Chondrocyte (in vitro differentiated cells): Measurements from ENCODE around the gene UCP3. TPM values are rescaled to one million over a fixed set of nuclear protein-coding genes. Genes with fewer than 3 reads are reported as not detected.
A peak's percentile ranks its signal among the peaks of the same experiment; 100 is the strongest.

ENCODE experiments used
- DNase-seq: peaks from one replicate; pipeline ENCODE4 v3.0.0; 2021; ENCODE audit warnings: mixed read lengths, low spot score
- H3K27ac Mint-ChIP-seq: one replicate; pipeline ENCODE4 v1.8.0; 2021; ENCODE audit warnings: mild to moderate bottlenecking, moderate library complexity, mixed read lengths; ENCODE audit not compliant: unreplicated experiment
- H3K27me3 Mint-ChIP-seq: 2 replicates; pipeline ENCODE4 v1.8.0; 2021; ENCODE audit warnings: low read depth, mixed read lengths
- H3K36me3 Mint-ChIP-seq: 2 replicates; pipeline ENCODE4 v1.8.0; 2021; ENCODE audit warnings: low read depth, mixed read lengths
- H3K4me1 Mint-ChIP-seq: 2 replicates; pipeline ENCODE4 v1.8.0; 2021; ENCODE audit warnings: low read depth, mild to moderate bottlenecking, mixed read lengths
- H3K4me3 Mint-ChIP-seq: one replicate; pipeline ENCODE4 v1.8.0; 2021; ENCODE audit warnings: mild to moderate bottlenecking, moderate library complexity, mixed read lengths; ENCODE audit not compliant: unreplicated experiment
- H3K9me3 Mint-ChIP-seq: 2 replicates; pipeline ENCODE4 v1.8.0; 2021; ENCODE audit warnings: low read depth, mixed read lengths
- total RNA-seq: library from RNA; stranded (reverse); gene quantifications from 3 replicates; pipeline ENCODE4 v1.2.1, GENCODE V29; 2021
- TF ChIP-seq, protein P1 (sequence below): fragments of 200-600 bp; sonication (generic); IDR thresholded peaks from 2 replicates; pipeline ENCODE4 v1.5.0; 2021; ENCODE audit warnings: antibody characterized with exemption, mild to moderate bottlenecking, moderate library complexity

The UCP3 gene
- total RNA-seq, 1 donor from 2014 or later = 0.47 TPM

DNA sequence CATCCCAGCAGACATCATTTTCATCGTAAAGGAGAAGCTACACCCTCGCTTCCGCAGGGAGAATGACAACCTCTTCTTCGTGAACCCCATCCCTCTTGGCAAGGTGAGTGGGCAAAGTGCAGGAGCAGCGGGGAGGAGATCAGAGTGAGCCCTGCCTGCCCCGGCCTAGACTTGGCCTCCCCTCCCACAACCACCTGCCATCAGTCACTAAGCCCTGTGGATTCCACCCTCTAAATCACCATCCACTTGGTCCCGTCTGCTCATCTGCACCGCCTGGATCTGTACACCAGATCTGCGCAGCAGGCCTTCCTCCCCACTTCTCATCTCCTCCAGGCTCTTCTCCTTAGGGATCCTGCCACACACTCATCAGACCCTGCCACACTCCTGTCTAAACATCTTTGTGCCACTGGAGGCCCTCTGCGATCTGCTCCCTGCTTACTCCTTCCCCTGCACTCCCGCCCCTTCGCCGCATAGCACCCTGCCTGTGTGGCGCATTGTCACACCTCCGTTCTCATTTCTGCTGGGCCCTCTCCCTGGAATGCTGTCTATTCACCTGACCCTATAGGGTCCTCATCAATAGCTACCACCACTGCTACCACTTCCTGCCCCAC lies 40.4 kb downstream of the UCP3 start:
- Mint-ChIP-seq H3K9me3 (no peaks in the 10 kb centered on the region), H3K27ac (no peak overlapping the region), H3K4me1 (peaks cover 13% of the 10 kb centered on the region), H3K36me3 (no peaks in the 10 kb centered on the region), H3K4me3 (no peak overlapping the region), H3K27me3 (no peaks in the 10 kb centered on the region)
- TF ChIP-seq, protein P1, sequence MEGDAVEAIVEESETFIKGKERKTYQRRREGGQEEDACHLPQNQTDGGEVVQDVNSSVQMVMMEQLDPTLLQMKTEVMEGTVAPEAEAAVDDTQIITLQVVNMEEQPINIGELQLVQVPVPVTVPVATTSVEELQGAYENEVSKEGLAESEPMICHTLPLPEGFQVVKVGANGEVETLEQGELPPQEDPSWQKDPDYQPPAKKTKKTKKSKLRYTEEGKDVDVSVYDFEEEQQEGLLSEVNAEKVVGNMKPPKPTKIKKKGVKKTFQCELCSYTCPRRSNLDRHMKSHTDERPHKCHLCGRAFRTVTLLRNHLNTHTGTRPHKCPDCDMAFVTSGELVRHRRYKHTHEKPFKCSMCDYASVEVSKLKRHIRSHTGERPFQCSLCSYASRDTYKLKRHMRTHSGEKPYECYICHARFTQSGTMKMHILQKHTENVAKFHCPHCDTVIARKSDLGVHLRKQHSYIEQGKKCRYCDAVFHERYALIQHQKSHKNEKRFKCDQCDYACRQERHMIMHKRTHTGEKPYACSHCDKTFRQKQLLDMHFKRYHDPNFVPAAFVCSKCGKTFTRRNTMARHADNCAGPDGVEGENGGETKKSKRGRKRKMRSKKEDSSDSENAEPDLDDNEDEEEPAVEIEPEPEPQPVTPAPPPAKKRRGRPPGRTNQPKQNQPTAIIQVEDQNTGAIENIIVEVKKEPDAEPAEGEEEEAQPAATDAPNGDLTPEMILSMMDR = no peak
- no peak for DNase-seq

DNA sequence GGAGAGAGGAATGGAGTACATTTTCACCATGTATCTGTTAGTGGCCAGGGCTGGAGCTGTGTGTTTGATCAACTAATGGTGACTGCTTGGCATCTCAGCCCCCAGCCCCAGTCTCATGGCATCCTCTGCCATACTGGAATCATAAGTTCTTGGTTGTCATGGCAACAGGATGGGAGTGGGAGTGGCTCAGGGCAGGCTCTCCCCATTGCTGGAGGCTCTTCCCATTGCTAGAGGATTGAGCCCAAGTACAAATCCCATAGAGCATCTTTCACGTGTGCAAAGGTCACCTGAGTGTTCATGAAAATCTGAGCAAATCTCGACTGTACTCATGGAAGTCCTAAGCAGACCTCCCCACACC lies 43.1 kb downstream of the UCP3 start:
- H3K4me1 Mint-ChIP-seq = peaks cover 17% of the 10 kb centered on the region

DNA sequence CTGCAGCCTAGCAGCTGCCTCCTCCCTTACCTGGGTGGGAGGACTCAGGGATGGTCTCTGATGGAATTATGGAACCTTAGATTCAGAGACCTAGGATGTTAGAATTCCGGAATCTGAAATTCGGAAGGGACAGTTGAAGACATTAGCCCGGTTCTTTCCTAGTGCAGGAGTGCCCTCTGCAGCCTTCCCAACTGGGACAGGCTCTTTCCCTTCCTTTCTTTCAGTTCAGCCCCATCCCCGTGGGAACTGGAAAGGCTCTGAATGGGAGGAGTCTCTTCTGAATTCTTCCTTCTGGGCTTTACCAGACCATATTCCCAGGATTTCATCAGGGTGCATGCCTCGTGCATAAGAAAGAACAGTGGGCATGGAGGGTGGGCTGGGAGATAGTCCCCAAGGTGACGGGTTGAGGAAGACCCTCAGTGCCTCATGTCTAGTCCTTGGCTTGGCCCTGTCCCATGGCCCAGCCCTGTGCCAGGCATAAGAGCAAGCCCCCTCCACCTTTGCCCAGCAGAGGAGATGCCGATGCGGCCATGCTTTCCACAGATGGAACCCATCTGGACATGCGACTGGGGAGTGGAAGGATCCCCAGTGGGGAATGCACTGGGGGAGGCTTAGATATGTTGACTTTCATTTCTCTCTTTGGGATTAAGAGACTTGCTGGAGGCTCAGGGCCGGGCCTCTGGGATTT lies 43.7 kb downstream of the UCP3 start:
- Mint-ChIP-seq H3K36me3 (no peaks in the 10 kb centered on the region), H3K4me1 (peaks cover 17% of the 10 kb centered on the region), H3K9me3 (no peaks in the 10 kb centered on the region), H3K4me3 (no peak overlapping the region), H3K27me3 (no peaks in the 10 kb centered on the region), H3K27ac (no peak overlapping the region)
- TF ChIP-seq, protein P1 = no peak
- no peak for DNase-seq

More for the DNA sequence above, 43.1 kb downstream of the UCP3 start:
- Mint-ChIP-seq H3K4me3 (no peak overlapping the region), H3K27ac (no peak overlapping the region), H3K36me3 (no peaks in the 10 kb centered on the region), H3K9me3 (no peaks in the 10 kb centered on the region), H3K27me3 (no peaks in the 10 kb centered on the region)
- TF ChIP-seq, protein P1 = no peak
- no peak for DNase-seq

DNA sequence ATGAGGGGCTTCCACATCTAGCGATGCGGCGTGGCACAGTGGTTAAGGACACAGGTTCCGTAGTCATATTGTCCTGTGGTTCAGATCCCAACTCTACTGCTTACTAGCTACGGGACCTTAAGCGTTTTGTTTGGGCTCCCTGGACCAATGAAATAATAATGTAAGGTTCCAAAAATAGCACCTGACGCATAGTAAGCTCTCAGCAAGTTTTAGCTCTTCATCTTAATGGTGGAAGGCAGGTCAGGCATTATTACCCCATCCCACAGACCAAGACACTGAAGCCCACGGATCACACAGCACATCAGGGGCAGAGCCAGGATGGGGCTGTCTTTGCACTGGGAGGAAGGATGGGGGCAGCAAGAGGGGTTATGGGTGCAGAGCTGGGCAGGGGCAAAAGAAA lies 45.0 kb downstream of the UCP3 start:
- Mint-ChIP-seq H3K4me1 (peaks cover 17% of the 10 kb centered on the region), H3K27ac (peak overlapping the region; percentile 49), H3K9me3 (no peaks in the 10 kb centered on the region), H3K36me3 (no peaks in the 10 kb centered on the region), H3K4me3 (no peak overlapping the region), H3K27me3 (no peaks in the 10 kb centered on the region)
- DNase-seq = no peak
- TF ChIP-seq, protein P1 = no peak

DNA sequence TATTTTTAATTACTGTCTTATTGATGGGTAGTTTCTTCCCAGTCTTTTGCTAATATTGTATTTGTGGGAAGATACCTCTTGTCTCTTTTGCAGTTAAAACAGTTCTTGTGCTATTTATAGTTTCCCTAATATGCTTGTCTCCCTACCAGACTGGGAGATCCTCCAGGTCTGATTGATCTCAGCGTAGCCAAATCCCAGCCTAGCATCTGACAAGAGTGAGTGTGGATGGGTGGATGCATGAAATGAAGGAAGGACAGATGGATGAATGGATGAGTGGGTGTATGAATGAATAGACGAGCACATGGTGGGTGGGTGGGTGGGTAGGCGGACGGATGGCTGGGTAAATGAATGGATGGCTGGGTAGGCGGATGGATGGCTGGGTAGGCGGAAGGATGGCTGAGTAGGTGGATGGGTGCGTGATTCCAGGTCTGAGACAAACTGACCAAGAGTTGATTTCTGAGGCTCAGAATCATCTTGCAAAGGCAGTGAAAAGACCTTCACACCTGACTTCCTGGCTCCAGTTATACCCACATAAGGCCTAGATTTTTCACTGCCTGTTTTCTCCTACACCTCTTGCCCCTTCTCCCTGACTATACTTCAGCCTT lies 46.7 kb downstream of the UCP3 start:
- TF ChIP-seq, protein P1 = no peak
- no peak for DNase-seq
- no peak overlapping the region for H3K4me3 Mint-ChIP-seq
- H3K36me3 Mint-ChIP-seq = no peaks in the 10 kb centered on the region
- H3K27ac Mint-ChIP-seq = no peak overlapping the region
- H3K27me3 Mint-ChIP-seq = no peaks in the 10 kb centered on the region
- H3K4me1 Mint-ChIP-seq = peaks cover 17% of the 10 kb centered on the region
- no peaks in the 10 kb centered on the region for H3K9me3 Mint-ChIP-seq
